GM13976 (cell line): ENCODE measurements around the gene USP8.

ENCODE experiments used
- DNase-seq: peaks from one replicate; pipeline ENCODE4 v3.0.0; 2012; ENCODE audit warnings: low spot score
- in situ Hi-C: fragments of 300-500 bp; cut with MboI; formaldehyde crosslinking; loops from one replicate; pipeline ENCODE4 v1.12.0; 2022; ENCODE audit warnings: low sequenced_read_pairs, mixed read lengths, inconsistent platforms; ENCODE audit not compliant: unreplicated experiment
- TF ChIP-seq, protein P1 (sequence below): IDR thresholded peaks from 2 replicates; pipeline ENCODE4 v1.5.1; 2012; ENCODE audit warnings: borderline replicate concordance, mild to moderate bottlenecking; ENCODE audit not compliant: insufficient read depth; ENCODE audit errors: extremely low read depth, missing control alignments, control extremely low read depth

Gene USP8

DNA sequence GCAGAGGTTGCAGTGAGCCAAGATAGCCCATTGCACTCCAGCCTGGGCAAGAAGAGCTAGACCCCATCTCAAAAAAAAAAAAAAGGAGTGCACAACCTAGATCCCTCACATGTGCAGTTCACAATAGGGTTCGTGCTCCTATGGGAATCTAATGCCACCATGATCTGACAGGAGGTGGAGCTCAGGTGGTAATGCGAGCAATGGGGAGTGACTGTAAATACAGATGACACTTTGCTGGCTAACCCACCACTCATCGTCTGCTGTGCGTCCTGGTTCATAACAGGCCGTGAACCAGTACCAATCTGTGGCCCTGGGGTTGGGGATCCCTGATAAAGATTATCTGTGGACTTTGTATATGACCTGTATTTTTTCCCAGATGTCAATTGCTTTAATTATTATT, 16.7 kb downstream of the USP8 start:
- in situ Hi-C loops, result no loop called here
- no peak for DNase-seq
- TF ChIP-seq, protein P1, sequence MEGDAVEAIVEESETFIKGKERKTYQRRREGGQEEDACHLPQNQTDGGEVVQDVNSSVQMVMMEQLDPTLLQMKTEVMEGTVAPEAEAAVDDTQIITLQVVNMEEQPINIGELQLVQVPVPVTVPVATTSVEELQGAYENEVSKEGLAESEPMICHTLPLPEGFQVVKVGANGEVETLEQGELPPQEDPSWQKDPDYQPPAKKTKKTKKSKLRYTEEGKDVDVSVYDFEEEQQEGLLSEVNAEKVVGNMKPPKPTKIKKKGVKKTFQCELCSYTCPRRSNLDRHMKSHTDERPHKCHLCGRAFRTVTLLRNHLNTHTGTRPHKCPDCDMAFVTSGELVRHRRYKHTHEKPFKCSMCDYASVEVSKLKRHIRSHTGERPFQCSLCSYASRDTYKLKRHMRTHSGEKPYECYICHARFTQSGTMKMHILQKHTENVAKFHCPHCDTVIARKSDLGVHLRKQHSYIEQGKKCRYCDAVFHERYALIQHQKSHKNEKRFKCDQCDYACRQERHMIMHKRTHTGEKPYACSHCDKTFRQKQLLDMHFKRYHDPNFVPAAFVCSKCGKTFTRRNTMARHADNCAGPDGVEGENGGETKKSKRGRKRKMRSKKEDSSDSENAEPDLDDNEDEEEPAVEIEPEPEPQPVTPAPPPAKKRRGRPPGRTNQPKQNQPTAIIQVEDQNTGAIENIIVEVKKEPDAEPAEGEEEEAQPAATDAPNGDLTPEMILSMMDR, result no peak

DNA sequence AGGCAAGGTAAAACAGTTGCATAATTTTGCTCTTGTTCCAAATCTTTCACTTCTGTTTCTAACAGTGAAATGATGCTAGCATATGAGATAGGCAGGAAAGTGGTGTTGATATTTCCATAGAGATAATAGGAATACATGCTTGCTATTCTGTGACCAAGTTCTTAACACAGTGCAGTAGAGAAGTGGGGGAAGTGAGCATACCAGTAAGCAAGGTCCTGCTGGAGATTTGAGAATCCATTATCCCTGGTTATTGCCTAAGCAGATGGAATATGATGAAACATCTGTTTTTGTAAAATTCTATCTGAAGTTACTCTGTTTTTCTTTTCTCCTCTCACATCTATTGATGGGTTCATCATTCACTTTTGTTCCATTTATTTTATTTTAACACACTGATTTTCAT, 28.7 kb downstream of the USP8 start:
- in situ Hi-C loops, result no loop called here
- DNase-seq, result no peak
- TF ChIP-seq, protein P1, result no peak

DNA sequence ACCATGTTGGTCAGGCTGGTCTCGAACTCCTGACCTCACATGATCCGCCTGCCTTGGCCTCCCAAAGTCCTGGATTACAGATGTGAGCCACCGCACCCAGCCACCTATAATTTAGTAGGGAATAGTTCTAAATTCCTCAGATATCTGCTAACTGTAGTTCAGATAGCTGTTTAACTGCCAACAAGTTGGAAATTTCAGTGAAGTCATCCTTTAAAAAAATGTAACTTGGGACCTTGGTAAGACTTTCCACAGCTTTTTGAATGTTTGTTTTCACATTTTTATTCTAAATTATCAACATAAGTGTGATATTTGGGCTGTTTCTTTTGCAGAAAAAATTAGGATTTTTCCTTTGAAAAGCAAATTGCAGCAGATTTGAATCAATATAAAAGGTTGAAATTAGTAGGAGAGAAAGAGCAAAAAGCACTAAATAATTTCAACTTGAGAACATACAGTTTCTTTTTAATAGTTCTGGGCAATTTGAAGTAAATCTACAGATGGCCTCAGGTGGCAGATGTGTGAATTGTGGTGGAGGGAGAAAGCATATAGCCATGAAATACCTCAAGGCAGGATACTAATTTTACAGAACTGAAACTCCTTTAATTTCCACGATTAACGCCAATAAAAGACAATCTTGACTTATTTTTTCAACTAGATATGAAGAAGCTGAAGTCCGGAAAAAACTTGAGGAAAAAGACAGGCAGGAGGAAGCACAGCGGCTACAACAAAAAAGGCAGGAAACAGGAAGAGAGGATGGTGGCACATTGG, 34.3 kb downstream of the USP8 start:
- DNase-seq, result no peak
- in situ Hi-C loops, result no loop called here
- TF ChIP-seq, protein P1, result no peak

DNA sequence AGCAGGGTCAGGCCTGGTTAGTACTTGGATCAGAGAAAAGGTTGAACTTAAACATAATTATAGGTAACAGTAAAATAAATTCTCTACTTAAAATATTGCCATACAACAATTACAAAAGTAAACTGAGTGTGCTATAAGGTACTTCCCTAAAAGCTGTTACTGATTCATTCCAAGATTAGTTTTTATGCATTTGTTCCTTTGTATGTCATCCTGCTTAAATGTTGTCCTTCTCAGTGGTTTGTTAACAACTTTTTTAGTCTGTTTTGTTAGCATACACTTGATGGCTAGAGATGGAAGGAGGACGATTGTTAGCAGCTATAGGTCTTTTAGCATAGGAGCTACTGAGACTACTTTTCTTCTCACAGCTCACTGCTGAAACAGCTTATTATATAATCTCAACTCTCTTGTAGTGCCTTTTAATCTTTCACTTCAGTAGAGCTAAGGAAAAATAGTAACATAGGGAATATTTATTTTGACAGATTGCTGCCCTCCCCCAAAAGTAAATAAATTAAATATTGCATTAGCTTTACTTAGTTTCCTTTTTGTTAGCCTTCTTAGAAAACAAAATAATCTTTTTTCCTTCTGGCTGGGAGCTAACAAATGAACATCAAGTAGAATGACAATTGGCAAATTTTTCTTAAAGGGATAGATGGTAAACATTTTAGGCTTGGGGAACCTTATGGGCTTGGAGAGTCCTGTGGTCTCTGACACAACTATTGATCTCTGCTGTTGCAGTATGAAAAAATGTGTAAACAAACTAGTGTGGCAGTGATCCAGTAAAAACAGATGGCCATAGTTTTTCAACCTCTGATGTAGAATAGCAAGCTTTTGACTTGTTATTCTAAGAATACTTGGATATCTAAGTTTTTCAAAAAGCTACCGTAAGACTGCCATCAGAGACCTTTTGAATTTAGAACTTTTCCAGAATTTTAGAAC, 39.5 kb downstream of the USP8 start:
- in situ Hi-C loops, result no loop called here
- TF ChIP-seq, protein P1, result no peak
- DNase-seq, result no peak

DNA sequence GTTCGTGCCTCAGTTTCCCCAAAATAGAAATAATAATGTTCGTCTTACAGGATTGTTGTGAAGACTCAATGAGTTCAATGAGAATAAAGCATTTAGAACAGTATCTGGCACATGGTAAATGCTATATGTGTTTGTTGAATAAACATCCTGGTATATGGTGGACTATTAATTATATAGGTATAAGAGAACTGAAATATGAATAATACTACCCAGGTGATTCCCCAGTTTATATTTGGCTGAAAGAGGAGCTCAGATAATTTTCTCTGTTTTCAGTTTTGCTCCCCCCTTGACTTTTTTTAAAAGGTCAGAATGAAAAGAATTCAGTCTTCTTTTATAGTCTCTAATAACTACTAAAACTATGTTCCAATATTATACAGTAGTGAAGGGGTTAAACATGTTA, 46.9 kb downstream of the USP8 start:
- TF ChIP-seq, protein P1, result no peak
- no peak for DNase-seq
- in situ Hi-C loops, result no loop called here

DNA sequence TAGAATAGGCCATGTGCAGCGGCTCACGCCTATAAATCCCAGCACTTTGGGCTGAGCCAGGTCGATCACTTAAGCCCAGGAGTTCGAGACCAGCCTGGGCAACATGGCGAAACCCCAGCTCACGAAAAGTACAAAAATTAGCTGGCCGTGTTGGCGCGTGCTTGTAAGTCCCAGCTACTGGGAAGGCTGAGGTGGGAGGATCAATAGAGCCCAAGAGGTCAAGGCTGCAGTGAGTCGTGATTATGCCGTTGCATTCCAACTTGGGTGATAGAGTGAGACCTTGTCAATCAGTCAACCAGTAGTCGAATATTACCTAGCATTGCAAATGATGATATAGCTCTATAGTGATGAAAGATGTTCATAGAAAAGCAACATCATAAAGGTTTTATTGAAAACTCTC, 51.9 kb downstream of the USP8 start:
- in situ Hi-C loops, result no loop called here
- no peak for DNase-seq
- TF ChIP-seq, protein P1, result no peak
